Fibroblast of pulmonary artery (primary cell): ENCODE measurements around the gene SMG6.

Experiments
- DNase-seq: peaks from one replicate; pipeline ENCODE4 v3.0.0-alpha.2; 2010; ENCODE audit warnings: low read depth
- H3K4me3 ChIP-seq: replicated peaks from 2 replicates; pipeline ENCODE4 v1.5.1; 2011; ENCODE audit warnings: low read depth, mild to moderate bottlenecking, control low read depth, low read length, moderate library complexity
- TF ChIP-seq, protein P1 (sequence below): IDR thresholded peaks from 2 replicates; pipeline ENCODE4 v1.5.1; 2011; ENCODE audit warnings: mild to moderate bottlenecking, control low read depth, low read length, inconsistent platforms; ENCODE audit errors: missing control alignments

SMG6 gene

DNA sequence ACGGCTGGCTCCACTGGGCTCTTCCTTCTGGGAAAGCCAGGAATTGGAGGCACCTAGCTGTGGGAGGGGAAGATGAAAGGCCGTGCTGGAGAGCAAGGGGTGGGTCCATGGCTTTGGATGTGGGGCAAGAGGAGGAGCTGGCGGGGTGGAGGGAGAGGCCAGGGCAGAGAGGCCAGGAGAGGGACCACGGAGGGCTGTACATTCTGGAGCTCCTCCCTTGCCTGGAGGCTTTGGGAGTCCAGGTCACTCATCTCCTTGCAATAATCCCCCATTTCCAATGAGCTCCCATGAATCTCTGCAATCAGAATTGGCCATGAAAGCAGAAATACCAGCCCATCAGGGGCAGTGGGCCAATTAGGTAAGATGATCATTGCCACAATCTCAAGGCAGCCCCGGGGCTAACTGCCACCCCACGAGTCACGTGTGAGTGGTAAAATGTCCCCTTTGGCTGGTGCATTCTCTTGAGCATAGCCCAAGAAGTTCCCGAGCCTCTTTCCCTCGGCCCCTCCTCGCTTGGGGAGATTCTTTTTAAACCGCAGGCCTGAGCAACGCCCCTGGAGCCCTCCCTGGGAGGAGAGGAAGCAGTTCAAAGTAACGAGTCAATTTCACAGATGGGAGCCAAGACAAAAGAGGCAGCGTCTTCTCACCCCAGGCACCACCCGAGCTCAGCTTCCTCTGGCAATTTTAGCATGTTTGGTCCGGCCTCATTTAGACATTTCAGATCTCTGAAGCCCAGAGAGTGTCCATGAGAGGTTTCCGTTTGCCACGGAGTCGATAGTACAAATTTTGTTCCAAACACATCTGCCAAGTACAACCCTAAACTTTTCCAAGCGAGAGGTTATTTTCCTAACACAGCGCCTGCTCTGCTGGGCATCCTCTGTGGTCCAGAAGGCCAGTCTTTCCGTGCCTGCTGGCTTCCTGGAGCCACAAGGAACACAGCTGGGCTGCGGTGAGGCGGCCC lies 291.9 kb downstream of the SMG6 start:
- TF ChIP-seq, protein P1, sequence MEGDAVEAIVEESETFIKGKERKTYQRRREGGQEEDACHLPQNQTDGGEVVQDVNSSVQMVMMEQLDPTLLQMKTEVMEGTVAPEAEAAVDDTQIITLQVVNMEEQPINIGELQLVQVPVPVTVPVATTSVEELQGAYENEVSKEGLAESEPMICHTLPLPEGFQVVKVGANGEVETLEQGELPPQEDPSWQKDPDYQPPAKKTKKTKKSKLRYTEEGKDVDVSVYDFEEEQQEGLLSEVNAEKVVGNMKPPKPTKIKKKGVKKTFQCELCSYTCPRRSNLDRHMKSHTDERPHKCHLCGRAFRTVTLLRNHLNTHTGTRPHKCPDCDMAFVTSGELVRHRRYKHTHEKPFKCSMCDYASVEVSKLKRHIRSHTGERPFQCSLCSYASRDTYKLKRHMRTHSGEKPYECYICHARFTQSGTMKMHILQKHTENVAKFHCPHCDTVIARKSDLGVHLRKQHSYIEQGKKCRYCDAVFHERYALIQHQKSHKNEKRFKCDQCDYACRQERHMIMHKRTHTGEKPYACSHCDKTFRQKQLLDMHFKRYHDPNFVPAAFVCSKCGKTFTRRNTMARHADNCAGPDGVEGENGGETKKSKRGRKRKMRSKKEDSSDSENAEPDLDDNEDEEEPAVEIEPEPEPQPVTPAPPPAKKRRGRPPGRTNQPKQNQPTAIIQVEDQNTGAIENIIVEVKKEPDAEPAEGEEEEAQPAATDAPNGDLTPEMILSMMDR: no peak
- DNase-seq: no peak
- H3K4me3 ChIP-seq: no peak overlapping the region
